ENCODE measurements around the gene USP37.

Gene USP37

GRCh38 chr2:218485986-218486667, 82.0 kb downstream of the USP37 start:
- no peak overlapping the region for H4K8ac ChIP-seq (ENCODE audit: low read depth, low read length)
- no peak overlapping the region for H3K9ac ChIP-seq (ENCODE audit: low read depth, low read length, poor library complexity)
- H3K14ac ChIP-seq (ENCODE audit: low read length): no peak overlapping the region
- no peak overlapping the region for H2AFZ ChIP-seq (ENCODE audit: low read length)
- H2BK120ac ChIP-seq (ENCODE audit: low read depth, low read length): no peak overlapping the region
- H3K36me3 ChIP-seq (replicated peaks in 1 of 2; ENCODE audit: control insufficient read depth in 2 of 2, insufficient read depth in 2 of 2, low read length in 2 of 2): peaks cover 9 to 90% of the 10 kb centered on the region in 2 donors
- H3K27me3 ChIP-seq (ENCODE audit: control insufficient read depth in 3 of 3, insufficient read depth in 3 of 3, low read depth in 1 of 3, low read length in 3 of 3): no peaks in the 10 kb centered on the region
- H2BK15ac ChIP-seq (ENCODE audit: low read length): no peak overlapping the region
- DNase-seq (ENCODE audit: low spot score): no peak
- no peak overlapping the region for H3K27ac ChIP-seq (replicated peaks; ENCODE audit: low read length)
- no peak overlapping the region for H2BK12ac ChIP-seq (ENCODE audit: low read length)
- no peak overlapping the region for H3K23ac ChIP-seq (ENCODE audit: low read depth, low read length, poor library complexity)
- H2AK5ac ChIP-seq (ENCODE audit: low read depth, low read length): no peak overlapping the region
- H3K4ac ChIP-seq (ENCODE audit: low read length): no peak overlapping the region
- no peaks in the 10 kb centered on the region for H3K9me3 ChIP-seq (replicated peaks in 1 of 2; ENCODE audit: control insufficient read depth in 2 of 2, insufficient read depth in 1 of 2, low read depth in 1 of 2, low read length in 2 of 2)
- H3K4me3 ChIP-seq (ENCODE audit: low read length in 2 of 2): no peak overlapping the region
- no peak overlapping the region for H2BK5ac ChIP-seq (ENCODE audit: low read length)
- no peak overlapping the region for H3K18ac ChIP-seq (ENCODE audit: low read length)
- WGBS, 2 donors (ENCODE audit: extremely low coverage in 2 of 2, insufficient read length in 2 of 2, insufficient replicate concordance in 1 of 2): no CpG with 5 or more reads among the region's 7 CpGs
- H4K91ac ChIP-seq (ENCODE audit: low read depth, low read length, poor library complexity): no peak overlapping the region
- H3K79me1 ChIP-seq (ENCODE audit: low read depth, low read length): no peaks in the 10 kb centered on the region
- no peaks in the 10 kb centered on the region for H3K4me1 ChIP-seq (ENCODE audit: control insufficient read depth in 2 of 2, insufficient read depth in 1 of 2, low read depth in 1 of 2, low read length in 2 of 2)
- no peak overlapping the region for H3K4me2 ChIP-seq (ENCODE audit: insufficient read depth, low read length, poor library complexity, severe bottlenecking)

DNA sequence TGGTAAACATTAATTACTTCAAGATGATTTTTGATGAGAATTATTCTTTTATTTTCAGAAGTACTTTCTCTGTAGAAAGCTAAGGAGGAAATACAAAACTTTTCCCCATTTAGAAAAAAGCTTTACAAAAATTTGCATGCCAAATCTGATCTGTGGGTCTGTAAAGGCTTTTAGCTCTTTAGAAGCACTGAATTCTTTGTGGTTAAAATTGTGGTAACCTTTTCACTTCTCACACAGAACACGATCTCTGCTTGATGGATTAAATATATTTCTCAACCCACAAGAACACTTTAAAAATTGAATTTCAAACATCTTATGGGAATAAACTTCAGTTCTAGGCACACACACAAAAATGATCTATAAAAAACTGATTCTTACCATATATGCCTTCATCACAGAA, 85.5 kb downstream of the USP37 start:
- H3K79me1 ChIP-seq (ENCODE audit: low read depth, low read length): no peaks in the 10 kb centered on the region
- H3K9me3 ChIP-seq (replicated peaks in 1 of 2; ENCODE audit: control insufficient read depth in 2 of 2, insufficient read depth in 1 of 2, low read depth in 1 of 2, low read length in 2 of 2): no peaks in the 10 kb centered on the region
- H2BK120ac ChIP-seq (ENCODE audit: low read depth, low read length): no peak overlapping the region
- no peak overlapping the region for H2AFZ ChIP-seq (ENCODE audit: low read length)
- H3K4me3 ChIP-seq (ENCODE audit: low read length in 2 of 2): no peak overlapping the region
- no peak overlapping the region for H3K9ac ChIP-seq (ENCODE audit: low read depth, low read length, poor library complexity)
- no peak overlapping the region for H3K23ac ChIP-seq (ENCODE audit: low read depth, low read length, poor library complexity)
- H3K4me2 ChIP-seq (ENCODE audit: insufficient read depth, low read length, poor library complexity, severe bottlenecking): no peak overlapping the region
- H3K4me1 ChIP-seq (ENCODE audit: control insufficient read depth in 2 of 2, insufficient read depth in 1 of 2, low read depth in 1 of 2, low read length in 2 of 2): no peaks in the 10 kb centered on the region
- H3K27ac ChIP-seq (replicated peaks; ENCODE audit: low read length): no peak overlapping the region
- H4K91ac ChIP-seq (ENCODE audit: low read depth, low read length, poor library complexity): no peak overlapping the region
- no peak overlapping the region for H4K8ac ChIP-seq (ENCODE audit: low read depth, low read length)
- no peak overlapping the region for H3K4ac ChIP-seq (ENCODE audit: low read length)
- no peak overlapping the region for H3K14ac ChIP-seq (ENCODE audit: low read length)
- H2AK5ac ChIP-seq (ENCODE audit: low read depth, low read length): no peak overlapping the region
- no peaks in the 10 kb centered on the region for H3K27me3 ChIP-seq (ENCODE audit: control insufficient read depth in 3 of 3, insufficient read depth in 3 of 3, low read depth in 1 of 3, low read length in 3 of 3)
- no peak overlapping the region for H2BK5ac ChIP-seq (ENCODE audit: low read length)
- H3K18ac ChIP-seq (ENCODE audit: low read length): no peak overlapping the region
- WGBS, 2 donors (ENCODE audit: extremely low coverage in 2 of 2, insufficient read length in 2 of 2, insufficient replicate concordance in 1 of 2): no CpG with 5 or more reads among the region's 1 CpG
- H3K36me3 ChIP-seq (replicated peaks in 1 of 2; ENCODE audit: control insufficient read depth in 2 of 2, insufficient read depth in 2 of 2, low read length in 2 of 2): peaks cover 5 to 96% of the 10 kb centered on the region in 2 donors
- H2BK15ac ChIP-seq (ENCODE audit: low read length): no peak overlapping the region
- no peak for DNase-seq (ENCODE audit: low spot score)
- no peak overlapping the region for H2BK12ac ChIP-seq (ENCODE audit: low read length)

DNA sequence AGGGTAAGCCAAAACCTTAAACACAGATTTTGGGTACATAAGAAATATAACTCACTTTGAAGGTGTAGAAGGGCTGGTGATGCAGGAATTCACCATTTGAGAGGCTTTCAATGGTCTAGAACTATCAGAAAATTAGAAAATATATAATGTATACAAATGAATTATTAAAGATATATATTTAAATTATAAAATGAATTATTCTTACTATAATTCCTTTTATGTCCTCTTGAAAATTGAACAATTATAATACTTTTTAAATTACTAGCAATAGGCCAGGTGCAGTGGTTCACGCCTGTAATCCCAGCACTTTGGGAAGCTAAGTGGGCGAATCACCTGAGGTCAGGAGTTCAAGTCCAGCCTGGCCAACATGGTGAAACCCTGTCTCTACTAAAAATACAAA, 88.6 kb downstream of the USP37 start:
- H4K91ac ChIP-seq (ENCODE audit: low read depth, low read length, poor library complexity): no peak overlapping the region
- WGBS, 2 donors (ENCODE audit: extremely low coverage in 2 of 2, insufficient read length in 2 of 2, insufficient replicate concordance in 1 of 2): no CpG with 5 or more reads among the region's 2 CpGs
- H3K4ac ChIP-seq (ENCODE audit: low read length): no peak overlapping the region
- no peak for DNase-seq (ENCODE audit: low spot score)
- H3K9me3 ChIP-seq (replicated peaks in 1 of 2; ENCODE audit: control insufficient read depth in 2 of 2, insufficient read depth in 1 of 2, low read depth in 1 of 2, low read length in 2 of 2): no peaks in the 10 kb centered on the region
- H2AK5ac ChIP-seq (ENCODE audit: low read depth, low read length): no peak overlapping the region
- H2BK5ac ChIP-seq (ENCODE audit: low read length): no peak overlapping the region
- H3K4me2 ChIP-seq (ENCODE audit: insufficient read depth, low read length, poor library complexity, severe bottlenecking): no peak overlapping the region
- H3K4me1 ChIP-seq (ENCODE audit: control insufficient read depth in 2 of 2, insufficient read depth in 1 of 2, low read depth in 1 of 2, low read length in 2 of 2): no peaks in the 10 kb centered on the region
- H2BK120ac ChIP-seq (ENCODE audit: low read depth, low read length): no peak overlapping the region
- H3K14ac ChIP-seq (ENCODE audit: low read length): no peak overlapping the region
- H2BK15ac ChIP-seq (ENCODE audit: low read length): no peak overlapping the region
- no peak overlapping the region for H3K27ac ChIP-seq (replicated peaks; ENCODE audit: low read length)
- H3K79me1 ChIP-seq (ENCODE audit: low read depth, low read length): no peaks in the 10 kb centered on the region
- no peaks in the 10 kb centered on the region for H3K27me3 ChIP-seq (ENCODE audit: control insufficient read depth in 3 of 3, insufficient read depth in 3 of 3, low read depth in 1 of 3, low read length in 3 of 3)
- no peak overlapping the region for H4K8ac ChIP-seq (ENCODE audit: low read depth, low read length)
- no peak overlapping the region for H2BK12ac ChIP-seq (ENCODE audit: low read length)
- H3K18ac ChIP-seq (ENCODE audit: low read length): no peak overlapping the region
- no peak overlapping the region for H3K23ac ChIP-seq (ENCODE audit: low read depth, low read length, poor library complexity)
- H3K4me3 ChIP-seq (ENCODE audit: low read length in 2 of 2): no peak overlapping the region
- H3K9ac ChIP-seq (ENCODE audit: low read depth, low read length, poor library complexity): no peak overlapping the region
- H2AFZ ChIP-seq (ENCODE audit: low read length): no peak overlapping the region
- peaks cover 8 to 100% of the 10 kb centered on the region in 2 donors for H3K36me3 ChIP-seq (replicated peaks in 1 of 2; ENCODE audit: control insufficient read depth in 2 of 2, insufficient read depth in 2 of 2, low read length in 2 of 2)

GRCh38 chr2:218478544-218478943, 89.6 kb downstream of the USP37 start:
- Histone ChIP-seq H3K27ac (replicated peaks; ENCODE audit: low read length) (no peak overlapping the region), H3K4ac (ENCODE audit: low read length) (no peak overlapping the region), H3K4me1 (ENCODE audit: control insufficient read depth in 2 of 2, insufficient read depth in 1 of 2, low read depth in 1 of 2, low read length in 2 of 2) (no peaks in the 10 kb centered on the region), H2AFZ (ENCODE audit: low read length) (no peak overlapping the region), H3K4me2 (ENCODE audit: insufficient read depth, low read length, poor library complexity, severe bottlenecking) (no peak overlapping the region), H4K91ac (ENCODE audit: low read depth, low read length, poor library complexity) (no peak overlapping the region), H3K9ac (ENCODE audit: low read depth, low read length, poor library complexity) (no peak overlapping the region), H2BK15ac (ENCODE audit: low read length) (no peak overlapping the region), H2BK120ac (ENCODE audit: low read depth, low read length) (no peak overlapping the region), H3K18ac (ENCODE audit: low read length) (no peak overlapping the region), H3K9me3 (replicated peaks in 1 of 2; ENCODE audit: control insufficient read depth in 2 of 2, insufficient read depth in 1 of 2, low read depth in 1 of 2, low read length in 2 of 2) (no peaks in the 10 kb centered on the region), H2BK5ac (ENCODE audit: low read length) (no peak overlapping the region), H3K4me3 (ENCODE audit: low read length in 2 of 2) (no peak overlapping the region), H4K8ac (ENCODE audit: low read depth, low read length) (no peak overlapping the region), H3K14ac (ENCODE audit: low read length) (no peak overlapping the region), H3K36me3 (replicated peaks in 1 of 2; ENCODE audit: control insufficient read depth in 2 of 2, insufficient read depth in 2 of 2, low read length in 2 of 2) (peaks cover 10 to 100% of the 10 kb centered on the region in 2 donors), H3K27me3 (ENCODE audit: control insufficient read depth in 3 of 3, insufficient read depth in 3 of 3, low read depth in 1 of 3, low read length in 3 of 3) (no peaks in the 10 kb centered on the region), H3K23ac (ENCODE audit: low read depth, low read length, poor library complexity) (no peak overlapping the region), H2AK5ac (ENCODE audit: low read depth, low read length) (no peak overlapping the region), H3K79me1 (ENCODE audit: low read depth, low read length) (no peaks in the 10 kb centered on the region), H2BK12ac (ENCODE audit: low read length) (no peak overlapping the region)
- no CpG with 5 or more reads among the region's 2 CpGs for WGBS, 2 donors (ENCODE audit: extremely low coverage in 2 of 2, insufficient read length in 2 of 2, insufficient replicate concordance in 1 of 2)
- no peak for DNase-seq (ENCODE audit: low spot score)

Measured in neuronal stem cell (in vitro differentiated cells).